Gastrocnemius medialis (tissue), 4 donors: Measurements from ENCODE around the gene FTHL17. TPM values are rescaled to one million over a fixed set of nuclear protein-coding genes. Genes with fewer than 3 reads are reported as not detected.

ENCODE experiments used
- ATAC-seq, 2 donors: fragments of 150-250 bp; one replicate each; pipeline ENCODE4 v1.9.1; 2016
- DNase-seq, 2 donors: peaks; one replicate each; pipeline ENCODE4 v3.0.0-alpha.2; 2019
- H3K27ac ChIP-seq, 4 donors: fragments of 200-600 bp; sonication (generic); 1 replicate in 1 of 4; 2 replicates in 3 of 4; pipeline ENCODE4 v1.5.1; 2016 to 2018; ENCODE audit warnings: mild to moderate bottlenecking in 2 of 4, moderate library complexity in 1 of 4
- H3K27me3 ChIP-seq, 3 donors: fragments of 200-600 bp; sonication (generic) in 2 of 3; 1 replicate in 1 of 3; 2 replicates in 2 of 3; pipeline versions ENCODE4 v1.5.1 to v1.6.0; 2016 to 2019; ENCODE audit warnings: mild to moderate bottlenecking in 1 of 3, moderate library complexity in 1 of 3
- H3K36me3 ChIP-seq, 2 donors: fragments of 200-600 bp; sonication (generic) in 1 of 2; one replicate each; pipeline ENCODE4 v1.5.1; 2017 to 2018
- H3K4me1 ChIP-seq, 2 donors: fragments of 200-600 bp; sonication (generic) in 1 of 2; one replicate each; pipeline ENCODE4 v1.5.1; 2016 to 2017; ENCODE audit warnings: mild to moderate bottlenecking in 2 of 2
- H3K4me3 ChIP-seq, 4 donors: fragments of 200-600 bp; sonication (generic) in 3 of 4; 1 replicate in 1 of 4; 2 replicates in 3 of 4; pipeline ENCODE4 v1.5.1; 2016 to 2019; ENCODE audit warnings: mild to moderate bottlenecking in 2 of 4
- H3K9me3 ChIP-seq, 3 donors: fragments of 200-600 bp; sonication (generic) in 2 of 3; 1 replicate in 1 of 3; 2 replicates in 2 of 3; pipeline ENCODE4 v1.5.1; 2016 to 2019
- POLR2A ChIP-seq, 2 donors: fragments of 450-650 bp; IDR thresholded peaks; one replicate each; pipeline ENCODE4 v1.6.1; 2017; ENCODE audit warnings: antibody characterized with exemption in 2 of 2, mild to moderate bottlenecking in 2 of 2, moderate library complexity in 2 of 2
- in situ Hi-C, 4 donors: fragments of 200-750 bp; cut with MboI; loops; one replicate each; pipeline versions ENCODE4 v1.15.0 to v1.8.0; 2017; ENCODE audit warnings: low sequenced_read_pairs in 4 of 4
- intact Hi-C: fragments of 100-400 bp; cut with DNase I; formaldehyde crosslinking; loops from one replicate; pipeline ENCODE4 v1.15.1; 2023; ENCODE audit warnings: low total_unique reads
- total RNA-seq, 4 donors: library from RNA; depleted of rRNA; stranded (reverse); fragments of >200 nt; gene quantifications; one replicate each; pipeline versions ENCODE4 v1.1.0 to v1.2.3, GENCODE V29; 2016
- TF ChIP-seq, protein P1 (sequence below), 5 experiments: fragments of 450-650 bp in 3 of 5; fragments of 200-600 bp in 2 of 5; sonication (generic) in 2 of 5; IDR thresholded peaks in 4 of 5; conservative IDR thresholded peaks in 1 of 5; 1 replicate in 4 of 5; 2 replicates in 1 of 5; pipeline ENCODE4 v1.5.1; 2016 to 2019; ENCODE audit warnings: antibody characterized with exemption in 5 of 5, mild to moderate bottlenecking in 3 of 5, moderate library complexity in 3 of 5

FTHL17 gene
- total RNA-seq, 4 donors from 2014 or later, result not detected

DNA sequence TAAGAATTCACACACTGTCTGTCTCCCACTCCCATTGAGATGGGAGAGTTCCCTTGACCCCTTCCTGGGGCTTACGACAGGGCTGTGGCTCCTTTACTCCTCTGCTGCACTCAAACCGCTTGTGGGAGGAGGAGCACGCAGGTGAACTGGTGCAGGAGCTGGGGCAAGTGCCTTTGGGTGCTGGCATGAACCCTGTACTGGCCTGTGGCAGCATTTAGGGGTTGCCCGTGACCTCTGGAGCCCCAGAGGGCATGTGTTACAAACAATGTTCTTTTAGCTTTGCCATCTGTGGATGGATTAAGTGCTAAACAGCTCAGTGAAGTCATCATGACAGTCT is 21.8 kb upstream of the FTHL17 start:
- DNase-seq, result no peak
- H3K27me3 ChIP-seq, result no peaks in the 10 kb centered on the region
- H3K36me3 ChIP-seq, result no peaks in the 10 kb centered on the region
- H3K9me3 ChIP-seq, result no peaks in the 10 kb centered on the region
- H3K4me1 ChIP-seq, result no peaks in the 10 kb centered on the region
- H3K27ac ChIP-seq, result no peak overlapping the region
- in situ Hi-C loops (no loop called here), intact Hi-C loops (no loop called here)
- TF ChIP-seq POLR2A (IDR thresholded peaks at IDR 0.05), result no peak
- TF ChIP-seq, protein P1, sequence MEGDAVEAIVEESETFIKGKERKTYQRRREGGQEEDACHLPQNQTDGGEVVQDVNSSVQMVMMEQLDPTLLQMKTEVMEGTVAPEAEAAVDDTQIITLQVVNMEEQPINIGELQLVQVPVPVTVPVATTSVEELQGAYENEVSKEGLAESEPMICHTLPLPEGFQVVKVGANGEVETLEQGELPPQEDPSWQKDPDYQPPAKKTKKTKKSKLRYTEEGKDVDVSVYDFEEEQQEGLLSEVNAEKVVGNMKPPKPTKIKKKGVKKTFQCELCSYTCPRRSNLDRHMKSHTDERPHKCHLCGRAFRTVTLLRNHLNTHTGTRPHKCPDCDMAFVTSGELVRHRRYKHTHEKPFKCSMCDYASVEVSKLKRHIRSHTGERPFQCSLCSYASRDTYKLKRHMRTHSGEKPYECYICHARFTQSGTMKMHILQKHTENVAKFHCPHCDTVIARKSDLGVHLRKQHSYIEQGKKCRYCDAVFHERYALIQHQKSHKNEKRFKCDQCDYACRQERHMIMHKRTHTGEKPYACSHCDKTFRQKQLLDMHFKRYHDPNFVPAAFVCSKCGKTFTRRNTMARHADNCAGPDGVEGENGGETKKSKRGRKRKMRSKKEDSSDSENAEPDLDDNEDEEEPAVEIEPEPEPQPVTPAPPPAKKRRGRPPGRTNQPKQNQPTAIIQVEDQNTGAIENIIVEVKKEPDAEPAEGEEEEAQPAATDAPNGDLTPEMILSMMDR (IDR thresholded peaks at IDR 0.05 in 4 of 5, conservative IDR thresholded peaks at IDR 0.05 in 1 of 5), result no peak
- no peak for ATAC-seq
- no peak overlapping the region for H3K4me3 ChIP-seq

DNA sequence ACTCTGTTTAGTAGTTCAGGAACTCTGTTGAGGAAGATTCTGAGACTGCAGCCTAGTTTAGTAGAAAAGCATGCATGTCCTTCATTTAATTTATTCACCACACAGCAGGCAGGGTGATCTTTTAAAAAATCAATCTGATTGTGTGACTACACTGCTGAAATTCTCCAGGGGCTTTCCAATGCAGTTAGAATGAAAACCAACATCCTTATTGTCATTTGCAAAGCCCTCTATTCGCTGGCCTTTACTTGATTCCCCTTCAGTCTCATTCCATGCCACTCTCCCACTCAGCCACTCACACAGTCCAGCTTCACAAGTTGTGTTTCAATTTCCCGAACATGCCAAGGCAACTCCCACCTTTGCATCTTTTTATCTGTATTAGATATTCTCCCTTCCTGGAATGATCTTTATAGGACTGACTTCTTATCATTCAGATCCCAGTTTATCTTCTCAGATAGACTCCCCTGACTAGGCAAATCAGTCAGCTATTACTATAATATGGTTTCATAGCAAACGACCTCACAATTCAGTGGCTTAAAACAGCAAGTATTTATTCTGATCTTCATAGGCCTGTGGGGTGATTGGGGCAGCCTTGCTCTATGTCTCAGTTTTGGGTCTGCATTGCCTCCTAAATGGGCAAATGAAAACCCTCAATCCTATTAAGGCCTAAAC is 21.3 kb upstream of the FTHL17 start:
- no peaks in the 10 kb centered on the region for H3K36me3 ChIP-seq
- ATAC-seq (no peak), DNase-seq (no peak)
- H3K9me3 ChIP-seq, result no peaks in the 10 kb centered on the region
- TF ChIP-seq, protein P1 (IDR thresholded peaks at IDR 0.05 in 4 of 5, conservative IDR thresholded peaks at IDR 0.05 in 1 of 5), result no peak
- TF ChIP-seq POLR2A (IDR thresholded peaks at IDR 0.05), result no peak
- H3K4me1 ChIP-seq, result no peaks in the 10 kb centered on the region
- H3K27me3 ChIP-seq, result no peaks in the 10 kb centered on the region
- no peak overlapping the region for H3K27ac ChIP-seq
- intact Hi-C loops (no loop called here), in situ Hi-C loops (no loop called here)
- no peak overlapping the region for H3K4me3 ChIP-seq

DNA sequence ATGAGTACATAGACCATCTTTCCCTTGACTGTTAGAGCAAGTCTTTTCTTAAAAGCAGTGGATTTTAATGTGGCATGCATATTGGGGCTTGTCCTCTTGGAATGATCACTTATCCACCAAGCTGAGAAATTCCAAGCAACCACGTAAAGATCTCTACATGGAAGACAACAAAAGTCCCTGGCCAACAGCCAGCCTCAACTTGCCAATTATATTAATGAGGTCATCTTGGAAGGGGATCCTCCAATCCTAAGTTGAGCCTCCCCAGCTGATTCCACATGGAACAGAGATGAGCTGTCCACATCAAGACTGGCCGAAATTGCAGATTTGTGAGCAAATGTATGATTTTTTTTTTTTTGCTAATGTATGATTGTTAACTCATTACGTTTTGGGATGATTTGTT is 20.6 kb upstream of the FTHL17 start:
- DNase-seq (no peak), ATAC-seq (no peak)
- Histone ChIP-seq H3K36me3 (no peaks in the 10 kb centered on the region), H3K4me3 (no peak overlapping the region), H3K27me3 (no peaks in the 10 kb centered on the region), H3K4me1 (no peaks in the 10 kb centered on the region), H3K27ac (no peak overlapping the region), H3K9me3 (no peaks in the 10 kb centered on the region)
- intact Hi-C loops, result no loop called here
- in situ Hi-C loops, result no loop called here
- TF ChIP-seq, protein P1 (IDR thresholded peaks at IDR 0.05 in 4 of 5, conservative IDR thresholded peaks at IDR 0.05 in 1 of 5), result no peak
- no peak for TF ChIP-seq POLR2A (IDR thresholded peaks at IDR 0.05)

DNA sequence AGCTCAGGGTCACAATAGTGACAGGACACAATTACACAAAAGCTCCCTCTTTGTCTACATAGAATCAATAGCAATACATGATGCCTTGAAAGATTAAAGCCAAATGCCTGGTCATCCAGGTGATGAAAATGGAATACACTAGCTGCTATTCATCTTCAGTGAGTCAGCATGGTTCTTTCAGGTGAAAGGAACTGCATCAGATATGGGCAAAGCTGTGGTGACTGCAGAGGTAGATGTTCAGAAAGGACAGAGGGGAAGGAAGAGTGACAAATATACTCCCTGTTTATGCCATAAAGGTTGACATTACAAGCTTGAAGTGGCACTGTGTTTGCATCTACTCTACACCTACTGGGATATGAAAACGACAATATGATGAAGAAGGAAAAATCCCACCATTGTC is 20.0 kb upstream of the FTHL17 start:
- TF ChIP-seq, protein P1 (IDR thresholded peaks at IDR 0.05 in 4 of 5, conservative IDR thresholded peaks at IDR 0.05 in 1 of 5), result no peak
- no peak for TF ChIP-seq POLR2A (IDR thresholded peaks at IDR 0.05)
- intact Hi-C loops, result no loop called here

DNA sequence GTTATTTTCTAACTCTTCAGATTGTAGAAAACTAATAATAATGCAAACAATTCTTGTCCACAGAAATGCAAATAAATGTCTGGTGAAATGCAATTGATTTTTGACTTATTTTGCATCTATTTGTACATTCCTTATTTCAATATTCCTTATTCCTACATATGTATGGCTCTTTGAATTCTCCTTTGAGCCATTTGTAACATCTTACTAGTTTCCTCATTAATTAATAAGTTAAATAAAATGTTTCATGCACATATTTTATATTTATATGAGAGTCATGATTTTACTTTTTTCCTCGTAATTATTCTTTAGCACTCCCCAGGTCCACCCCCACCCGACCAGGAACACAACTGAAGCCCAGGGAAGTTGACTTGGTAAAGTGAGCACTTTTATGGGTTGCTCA is 2.7 kb upstream of the FTHL17 start:
- H3K9me3 ChIP-seq, result no peaks in the 10 kb centered on the region
- H3K36me3 ChIP-seq, result no peaks in the 10 kb centered on the region
- ATAC-seq, result no peak
- H3K4me3 ChIP-seq, result no peak overlapping the region
- H3K27me3 ChIP-seq, result no peaks in the 10 kb centered on the region
- H3K27ac ChIP-seq, result no peak overlapping the region
- no peaks in the 10 kb centered on the region for H3K4me1 ChIP-seq
- intact Hi-C loops, result no loop called here
- DNase-seq, result no peak
- no peak for TF ChIP-seq POLR2A (IDR thresholded peaks at IDR 0.05)
- TF ChIP-seq, protein P1 (IDR thresholded peaks at IDR 0.05 in 4 of 5, conservative IDR thresholded peaks at IDR 0.05 in 1 of 5), result no peak
- in situ Hi-C loops, result no loop called here

More for the DNA sequence above, 20.0 kb upstream of the FTHL17 start:
- no peaks in the 10 kb centered on the region for H3K36me3 ChIP-seq
- H3K27ac ChIP-seq, result no peak overlapping the region
- H3K27me3 ChIP-seq, result no peaks in the 10 kb centered on the region
- H3K9me3 ChIP-seq, result no peaks in the 10 kb centered on the region
- no peaks in the 10 kb centered on the region for H3K4me1 ChIP-seq
- ATAC-seq (no peak), DNase-seq (no peak)
- in situ Hi-C loops, result no loop called here
- H3K4me3 ChIP-seq, result no peak overlapping the region
